WTC11 (cell line): ENCODE results near the gene SEC14L6. TPM values are rescaled to one million over a fixed set of nuclear protein-coding genes. Genes with fewer than 3 reads are reported as not detected.

Experiments used
- ATAC-seq: fragments of 200-7000 bp; cut with Tn5 transposase; 2 replicates; pipeline ENCODE4 v1.10.0; 2021; ENCODE audit warnings: mild to moderate bottlenecking, moderate library complexity
- CTCF ChIA-PET: fragments of 300-600 bp; sonication (Branson Sonifier 250); formaldehyde crosslinking; loops from one replicate; lab custom pipeline; 2021; ENCODE audit warnings: antibody characterized with exemption; lab: Charles Lee
- POLR2A ChIA-PET: fragments of 350-600 bp; sonication (Branson Sonifier 250); formaldehyde crosslinking; loops from one replicate; lab custom pipeline; 2021; ENCODE audit warnings: antibody characterized with exemption; lab: Charles Lee
- DNase-seq: peaks from one replicate; pipeline ENCODE4 v3.0.0; 2021; ENCODE audit warnings: low spot score
- H3K27ac Mint-ChIP-seq: 2 replicates; pipeline ENCODE4 v1.8.0; 2021; ENCODE audit warnings: mixed read lengths
- H3K27me3 Mint-ChIP-seq: 2 replicates; pipeline ENCODE4 v1.8.0; 2021; ENCODE audit warnings: low read depth, mild to moderate bottlenecking, moderate library complexity, mixed read lengths
- H3K36me3 Mint-ChIP-seq: 2 replicates; pipeline ENCODE4 v1.8.0; 2021; ENCODE audit warnings: mixed read lengths
- H3K4me1 Mint-ChIP-seq: 2 replicates; pipeline ENCODE4 v1.8.0; 2022; ENCODE audit warnings: mixed read lengths
- H3K4me3 Mint-ChIP-seq: 2 replicates; pipeline ENCODE4 v1.8.0; 2021; ENCODE audit warnings: mild to moderate bottlenecking, moderate library complexity, mixed read lengths
- H3K9me3 Mint-ChIP-seq: 2 replicates; pipeline ENCODE4 v1.8.0; 2021; ENCODE audit warnings: mixed read lengths
- ATF1 ChIP-seq: sonication (generic); formaldehyde crosslinking; IDR thresholded peaks from 2 replicates; pipeline ENCODE4 v1.8.1; 2023; ENCODE audit warnings: mild to moderate bottlenecking, moderate library complexity, missing genetic modification reagents
- ESRRA ChIP-seq: sonication (generic); formaldehyde crosslinking; IDR thresholded peaks from 2 replicates; pipeline ENCODE4 v1.8.1; 2022; ENCODE audit warnings: mild to moderate bottlenecking, missing genetic modification reagents, borderline replicate concordance
- FOXK1 ChIP-seq: sonication (generic); formaldehyde crosslinking; IDR thresholded peaks from 2 replicates; pipeline ENCODE4 v1.8.0; 2022; ENCODE audit warnings: mild to moderate bottlenecking, moderate library complexity, missing genetic modification reagents
- FOXP1 ChIP-seq: sonication (generic); formaldehyde crosslinking; IDR thresholded peaks from 2 replicates; pipeline ENCODE4 v1.8.0; 2022; ENCODE audit warnings: missing genetic modification reagents, mild to moderate bottlenecking, moderate library complexity, borderline replicate concordance
- NFE2L1 ChIP-seq: sonication (generic); formaldehyde crosslinking; IDR thresholded peaks from 2 replicates; pipeline ENCODE4 v1.8.1; 2023; ENCODE audit warnings: missing genetic modification reagents
- NFYB ChIP-seq: sonication (generic); formaldehyde crosslinking; conservative IDR thresholded peaks from 2 replicates; pipeline ENCODE4 v1.8.0; 2022; ENCODE audit warnings: low read depth, missing genetic modification reagents
- NR1H2 ChIP-seq: sonication (generic); formaldehyde crosslinking; IDR thresholded peaks from 2 replicates; pipeline ENCODE4 v1.9.0; 2021; ENCODE audit warnings: mild to moderate bottlenecking, moderate library complexity, missing genetic modification reagents
- PRRX2 ChIP-seq: fragments of 250-450 bp; sonication (Bioruptor Pico); IDR thresholded peaks from 2 replicates; pipeline ENCODE4 v1.8.0; 2021; ENCODE audit warnings: mild to moderate bottlenecking
- SP1 ChIP-seq: sonication (generic); formaldehyde crosslinking; conservative IDR thresholded peaks from 2 replicates; pipeline ENCODE4 v1.8.1; 2022; ENCODE audit warnings: missing genetic modification reagents
- TCF7 ChIP-seq: sonication (generic); formaldehyde crosslinking; IDR thresholded peaks from 2 replicates; pipeline ENCODE4 v1.8.0; 2022; ENCODE audit warnings: mild to moderate bottlenecking, low read depth, missing genetic modification reagents, moderate library complexity
- ZNF396 ChIP-seq: fragments of 250-450 bp; sonication (Bioruptor Pico); IDR thresholded peaks from 2 replicates; pipeline ENCODE4 v1.8.0; 2021; ENCODE audit warnings: mild to moderate bottlenecking, moderate library complexity, borderline replicate concordance
- total RNA-seq: library from RNA; stranded (reverse); gene quantifications from 3 replicates; pipeline ENCODE4 v1.2.3, GENCODE V29; 2021
- TF ChIP-seq, protein P1 (sequence below): sonication (generic); formaldehyde crosslinking; IDR thresholded peaks from 2 replicates; pipeline ENCODE4 v1.8.0; 2022; ENCODE audit warnings: mild to moderate bottlenecking, missing genetic modification reagents
- TF ChIP-seq, protein P2 (sequence below): sonication (generic); formaldehyde crosslinking; IDR thresholded peaks from 2 replicates; pipeline ENCODE4 v1.8.1; 2023; ENCODE audit warnings: mild to moderate bottlenecking, missing genetic modification reagents, moderate library complexity
- TF ChIP-seq, protein P3 (sequence below): sonication (generic); formaldehyde crosslinking; IDR thresholded peaks from 2 replicates; pipeline ENCODE4 v1.8.0; 2023; ENCODE audit warnings: mild to moderate bottlenecking, missing genetic modification reagents
- TF ChIP-seq, protein P4 (sequence below): fragments of 250-450 bp; sonication (Bioruptor Pico); IDR thresholded peaks from 2 replicates; pipeline ENCODE4 v1.9.0; 2021; ENCODE audit warnings: mild to moderate bottlenecking
- TF ChIP-seq, protein P5 (sequence below): sonication (generic); formaldehyde crosslinking; IDR thresholded peaks from 2 replicates; pipeline ENCODE4 v1.8.1; 2023; ENCODE audit warnings: mild to moderate bottlenecking, moderate library complexity, missing genetic modification reagents
- TF ChIP-seq, protein P6 (sequence below): sonication (generic); formaldehyde crosslinking; conservative IDR thresholded peaks from 2 replicates; pipeline ENCODE4 v1.8.1; 2023; ENCODE audit warnings: mild to moderate bottlenecking, low read depth, missing genetic modification reagents, moderate library complexity
- TF ChIP-seq, protein P7 (sequence below): sonication (generic); formaldehyde crosslinking; conservative IDR thresholded peaks from 2 replicates; pipeline ENCODE4 v1.8.1; 2022; ENCODE audit warnings: mild to moderate bottlenecking, missing genetic modification reagents
- TF ChIP-seq, protein P8 (sequence below): sonication (generic); formaldehyde crosslinking; IDR thresholded peaks from 2 replicates; pipeline ENCODE4 v1.8.0; 2022; ENCODE audit warnings: mild to moderate bottlenecking, missing genetic modification reagents

Gene SEC14L6
- total RNA-seq, 1 experiment from 2014 or later: 1.6 TPM

DNA sequence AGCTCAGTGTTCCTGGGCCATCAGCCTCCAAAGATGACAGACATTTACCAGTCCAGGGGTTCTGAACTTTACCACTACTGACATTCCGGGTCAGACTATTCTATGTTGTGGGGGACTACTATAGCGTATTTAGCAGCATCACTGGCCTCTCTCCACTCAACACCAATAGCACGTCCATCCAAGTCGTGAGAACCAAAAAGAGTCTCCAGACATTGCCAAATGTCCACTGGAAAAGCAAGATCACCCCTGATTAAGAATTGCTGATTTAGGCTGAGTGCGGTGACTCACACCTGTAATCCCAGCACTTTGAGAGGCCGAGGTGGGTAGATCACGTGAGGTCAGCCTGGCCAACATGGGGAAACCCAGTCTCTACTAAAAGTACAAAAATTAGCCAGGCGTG lies 39.9 kb upstream of the SEC14L6 start:
- Mint-ChIP-seq H3K9me3 (no peaks in the 10 kb centered on the region), H3K4me3 (no peak overlapping the region), H3K36me3 (peaks cover 48% of the 10 kb centered on the region), H3K27ac (no peak overlapping the region), H3K4me1 (0 out of 2 replicates have a peak, but pooled peaks cover 2% of the 10 kb centered on the region), H3K27me3 (no peaks in the 10 kb centered on the region)
- DNase-seq (no peak), ATAC-seq (no peak)
- ChIA-PET POLR2A (no interaction called here), CTCF (no interaction called here)
- TF ChIP-seq NR1H2 (CRISPR knock-in tag) (no peak), ATF1 (no peak), ESRRA (CRISPR knock-in tag) (no peak)
- TF ChIP-seq, protein P1, sequence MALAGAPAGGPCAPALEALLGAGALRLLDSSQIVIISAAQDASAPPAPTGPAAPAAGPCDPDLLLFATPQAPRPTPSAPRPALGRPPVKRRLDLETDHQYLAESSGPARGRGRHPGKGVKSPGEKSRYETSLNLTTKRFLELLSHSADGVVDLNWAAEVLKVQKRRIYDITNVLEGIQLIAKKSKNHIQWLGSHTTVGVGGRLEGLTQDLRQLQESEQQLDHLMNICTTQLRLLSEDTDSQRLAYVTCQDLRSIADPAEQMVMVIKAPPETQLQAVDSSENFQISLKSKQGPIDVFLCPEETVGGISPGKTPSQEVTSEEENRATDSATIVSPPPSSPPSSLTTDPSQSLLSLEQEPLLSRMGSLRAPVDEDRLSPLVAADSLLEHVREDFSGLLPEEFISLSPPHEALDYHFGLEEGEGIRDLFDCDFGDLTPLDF: no peak

DNA sequence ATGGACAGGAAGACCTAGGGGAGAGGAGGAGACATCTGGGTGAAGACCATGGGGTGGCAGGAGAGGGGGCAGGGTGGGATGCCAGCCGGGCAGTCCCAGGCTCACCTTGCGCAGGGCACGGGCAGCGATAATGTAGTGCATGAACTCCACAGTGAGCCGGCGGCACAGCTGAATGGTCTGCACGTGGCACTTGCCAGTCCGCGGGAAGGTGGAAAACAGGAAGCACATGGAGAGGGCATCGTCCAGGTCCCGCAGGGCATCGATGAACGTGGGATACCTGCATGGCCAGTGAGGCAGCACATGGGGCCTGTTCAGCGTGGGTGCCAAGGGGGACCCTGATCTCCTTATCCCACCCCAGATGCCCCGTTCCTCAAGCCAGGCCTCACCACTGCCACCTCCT lies 37.9 kb upstream of the SEC14L6 start:
- H3K4me3 Mint-ChIP-seq: no peak overlapping the region
- no peaks in the 10 kb centered on the region for H3K9me3 Mint-ChIP-seq
- no peaks in the 10 kb centered on the region for H3K4me1 Mint-ChIP-seq
- ATAC-seq (no peak), DNase-seq (no peak)
- ChIA-PET POLR2A (no interaction called here), CTCF (interaction anchor here (1.0 kb wide), 1 partner anchor 22 kb away, joined by 3 read pairs; the partner anchor contains the start of gene TCN2)
- H3K27ac Mint-ChIP-seq: no peak overlapping the region
- H3K27me3 Mint-ChIP-seq: no peaks in the 10 kb centered on the region
- peaks cover 63% of the 10 kb centered on the region for H3K36me3 Mint-ChIP-seq
- TF ChIP-seq, protein P2, sequence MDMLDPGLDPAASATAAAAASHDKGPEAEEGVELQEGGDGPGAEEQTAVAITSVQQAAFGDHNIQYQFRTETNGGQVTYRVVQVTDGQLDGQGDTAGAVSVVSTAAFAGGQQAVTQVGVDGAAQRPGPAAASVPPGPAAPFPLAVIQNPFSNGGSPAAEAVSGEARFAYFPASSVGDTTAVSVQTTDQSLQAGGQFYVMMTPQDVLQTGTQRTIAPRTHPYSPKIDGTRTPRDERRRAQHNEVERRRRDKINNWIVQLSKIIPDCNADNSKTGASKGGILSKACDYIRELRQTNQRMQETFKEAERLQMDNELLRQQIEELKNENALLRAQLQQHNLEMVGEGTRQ: no peak
- TF ChIP-seq FOXP1 (CRISPR knock-in tag): no peak
- no peak for TF ChIP-seq SP1 (CRISPR knock-in tag)
- no peak for TF ChIP-seq NFYB
- TF ChIP-seq, protein P3, sequence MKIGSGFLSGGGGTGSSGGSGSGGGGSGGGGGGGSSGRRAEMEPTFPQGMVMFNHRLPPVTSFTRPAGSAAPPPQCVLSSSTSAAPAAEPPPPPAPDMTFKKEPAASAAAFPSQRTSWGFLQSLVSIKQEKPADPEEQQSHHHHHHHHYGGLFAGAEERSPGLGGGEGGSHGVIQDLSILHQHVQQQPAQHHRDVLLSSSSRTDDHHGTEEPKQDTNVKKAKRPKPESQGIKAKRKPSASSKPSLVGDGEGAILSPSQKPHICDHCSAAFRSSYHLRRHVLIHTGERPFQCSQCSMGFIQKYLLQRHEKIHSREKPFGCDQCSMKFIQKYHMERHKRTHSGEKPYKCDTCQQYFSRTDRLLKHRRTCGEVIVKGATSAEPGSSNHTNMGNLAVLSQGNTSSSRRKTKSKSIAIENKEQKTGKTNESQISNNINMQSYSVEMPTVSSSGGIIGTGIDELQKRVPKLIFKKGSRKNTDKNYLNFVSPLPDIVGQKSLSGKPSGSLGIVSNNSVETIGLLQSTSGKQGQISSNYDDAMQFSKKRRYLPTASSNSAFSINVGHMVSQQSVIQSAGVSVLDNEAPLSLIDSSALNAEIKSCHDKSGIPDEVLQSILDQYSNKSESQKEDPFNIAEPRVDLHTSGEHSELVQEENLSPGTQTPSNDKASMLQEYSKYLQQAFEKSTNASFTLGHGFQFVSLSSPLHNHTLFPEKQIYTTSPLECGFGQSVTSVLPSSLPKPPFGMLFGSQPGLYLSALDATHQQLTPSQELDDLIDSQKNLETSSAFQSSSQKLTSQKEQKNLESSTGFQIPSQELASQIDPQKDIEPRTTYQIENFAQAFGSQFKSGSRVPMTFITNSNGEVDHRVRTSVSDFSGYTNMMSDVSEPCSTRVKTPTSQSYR (CRISPR knock-in tag): no peak
- no peak for TF ChIP-seq PRRX2 (CRISPR knock-in tag)
- TF ChIP-seq, protein P4, sequence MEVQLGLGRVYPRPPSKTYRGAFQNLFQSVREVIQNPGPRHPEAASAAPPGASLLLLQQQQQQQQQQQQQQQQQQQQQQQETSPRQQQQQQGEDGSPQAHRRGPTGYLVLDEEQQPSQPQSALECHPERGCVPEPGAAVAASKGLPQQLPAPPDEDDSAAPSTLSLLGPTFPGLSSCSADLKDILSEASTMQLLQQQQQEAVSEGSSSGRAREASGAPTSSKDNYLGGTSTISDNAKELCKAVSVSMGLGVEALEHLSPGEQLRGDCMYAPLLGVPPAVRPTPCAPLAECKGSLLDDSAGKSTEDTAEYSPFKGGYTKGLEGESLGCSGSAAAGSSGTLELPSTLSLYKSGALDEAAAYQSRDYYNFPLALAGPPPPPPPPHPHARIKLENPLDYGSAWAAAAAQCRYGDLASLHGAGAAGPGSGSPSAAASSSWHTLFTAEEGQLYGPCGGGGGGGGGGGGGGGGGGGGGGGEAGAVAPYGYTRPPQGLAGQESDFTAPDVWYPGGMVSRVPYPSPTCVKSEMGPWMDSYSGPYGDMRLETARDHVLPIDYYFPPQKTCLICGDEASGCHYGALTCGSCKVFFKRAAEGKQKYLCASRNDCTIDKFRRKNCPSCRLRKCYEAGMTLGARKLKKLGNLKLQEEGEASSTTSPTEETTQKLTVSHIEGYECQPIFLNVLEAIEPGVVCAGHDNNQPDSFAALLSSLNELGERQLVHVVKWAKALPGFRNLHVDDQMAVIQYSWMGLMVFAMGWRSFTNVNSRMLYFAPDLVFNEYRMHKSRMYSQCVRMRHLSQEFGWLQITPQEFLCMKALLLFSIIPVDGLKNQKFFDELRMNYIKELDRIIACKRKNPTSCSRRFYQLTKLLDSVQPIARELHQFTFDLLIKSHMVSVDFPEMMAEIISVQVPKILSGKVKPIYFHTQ (CRISPR knock-in tag): no peak
- TF ChIP-seq NFE2L1 (CRISPR knock-in tag): no peak
- TF ChIP-seq, protein P5, sequence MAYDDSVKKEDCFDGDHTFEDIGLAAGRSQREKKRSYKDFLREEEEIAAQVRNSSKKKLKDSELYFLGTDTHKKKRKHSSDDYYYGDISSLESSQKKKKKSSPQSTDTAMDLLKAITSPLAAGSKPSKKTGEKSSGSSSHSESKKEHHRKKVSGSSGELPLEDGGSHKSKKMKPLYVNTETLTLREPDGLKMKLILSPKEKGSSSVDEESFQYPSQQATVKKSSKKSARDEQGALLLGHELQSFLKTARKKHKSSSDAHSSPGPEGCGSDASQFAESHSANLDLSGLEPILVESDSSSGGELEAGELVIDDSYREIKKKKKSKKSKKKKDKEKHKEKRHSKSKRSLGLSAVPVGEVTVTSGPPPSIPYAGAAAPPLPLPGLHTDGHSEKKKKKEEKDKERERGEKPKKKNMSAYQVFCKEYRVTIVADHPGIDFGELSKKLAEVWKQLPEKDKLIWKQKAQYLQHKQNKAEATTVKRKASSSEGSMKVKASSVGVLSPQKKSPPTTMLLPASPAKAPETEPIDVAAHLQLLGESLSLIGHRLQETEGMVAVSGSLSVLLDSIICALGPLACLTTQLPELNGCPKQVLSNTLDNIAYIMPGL: no peak
- TF ChIP-seq, protein P6, sequence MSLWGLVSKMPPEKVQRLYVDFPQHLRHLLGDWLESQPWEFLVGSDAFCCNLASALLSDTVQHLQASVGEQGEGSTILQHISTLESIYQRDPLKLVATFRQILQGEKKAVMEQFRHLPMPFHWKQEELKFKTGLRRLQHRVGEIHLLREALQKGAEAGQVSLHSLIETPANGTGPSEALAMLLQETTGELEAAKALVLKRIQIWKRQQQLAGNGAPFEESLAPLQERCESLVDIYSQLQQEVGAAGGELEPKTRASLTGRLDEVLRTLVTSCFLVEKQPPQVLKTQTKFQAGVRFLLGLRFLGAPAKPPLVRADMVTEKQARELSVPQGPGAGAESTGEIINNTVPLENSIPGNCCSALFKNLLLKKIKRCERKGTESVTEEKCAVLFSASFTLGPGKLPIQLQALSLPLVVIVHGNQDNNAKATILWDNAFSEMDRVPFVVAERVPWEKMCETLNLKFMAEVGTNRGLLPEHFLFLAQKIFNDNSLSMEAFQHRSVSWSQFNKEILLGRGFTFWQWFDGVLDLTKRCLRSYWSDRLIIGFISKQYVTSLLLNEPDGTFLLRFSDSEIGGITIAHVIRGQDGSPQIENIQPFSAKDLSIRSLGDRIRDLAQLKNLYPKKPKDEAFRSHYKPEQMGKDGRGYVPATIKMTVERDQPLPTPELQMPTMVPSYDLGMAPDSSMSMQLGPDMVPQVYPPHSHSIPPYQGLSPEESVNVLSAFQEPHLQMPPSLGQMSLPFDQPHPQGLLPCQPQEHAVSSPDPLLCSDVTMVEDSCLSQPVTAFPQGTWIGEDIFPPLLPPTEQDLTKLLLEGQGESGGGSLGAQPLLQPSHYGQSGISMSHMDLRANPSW (CRISPR knock-in tag): no peak
- TF ChIP-seq ZNF396 (CRISPR knock-in tag): no peak
- no peak for TF ChIP-seq FOXK1 (CRISPR knock-in tag)
- TF ChIP-seq, protein P7, sequence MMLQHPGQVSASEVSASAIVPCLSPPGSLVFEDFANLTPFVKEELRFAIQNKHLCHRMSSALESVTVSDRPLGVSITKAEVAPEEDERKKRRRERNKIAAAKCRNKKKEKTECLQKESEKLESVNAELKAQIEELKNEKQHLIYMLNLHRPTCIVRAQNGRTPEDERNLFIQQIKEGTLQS (CRISPR knock-in tag): no peak
- TF ChIP-seq, protein P8, sequence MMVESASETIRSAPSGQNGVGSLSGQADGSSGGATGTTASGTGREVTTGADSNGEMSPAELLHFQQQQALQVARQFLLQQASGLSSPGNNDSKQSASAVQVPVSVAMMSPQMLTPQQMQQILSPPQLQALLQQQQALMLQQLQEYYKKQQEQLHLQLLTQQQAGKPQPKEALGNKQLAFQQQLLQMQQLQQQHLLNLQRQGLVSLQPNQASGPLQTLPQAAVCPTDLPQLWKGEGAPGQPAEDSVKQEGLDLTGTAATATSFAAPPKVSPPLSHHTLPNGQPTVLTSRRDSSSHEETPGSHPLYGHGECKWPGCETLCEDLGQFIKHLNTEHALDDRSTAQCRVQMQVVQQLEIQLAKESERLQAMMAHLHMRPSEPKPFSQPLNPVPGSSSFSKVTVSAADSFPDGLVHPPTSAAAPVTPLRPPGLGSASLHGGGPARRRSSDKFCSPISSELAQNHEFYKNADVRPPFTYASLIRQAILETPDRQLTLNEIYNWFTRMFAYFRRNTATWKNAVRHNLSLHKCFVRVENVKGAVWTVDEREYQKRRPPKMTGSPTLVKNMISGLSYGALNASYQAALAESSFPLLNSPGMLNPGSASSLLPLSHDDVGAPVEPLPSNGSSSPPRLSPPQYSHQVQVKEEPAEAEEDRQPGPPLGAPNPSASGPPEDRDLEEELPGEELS (CRISPR knock-in tag): no peak
- no peak for TF ChIP-seq ATF1
- no peak for TF ChIP-seq TCF7 (CRISPR knock-in tag)
